Dedifferentiated amniotic fluid mesenchymal stem cell (primary cell): ENCODE results near the gene CMYA5.
"Not testable (repeated sequence)": the region's sequence is repeated elsewhere in the genome, so short reads cannot be mapped to it uniquely, and the experiment has no call there.

Experiments
- DNase-seq: peaks from one replicate; pipeline ENCODE4 v3.0.0-alpha.2; 2016; ENCODE audit errors: extremely low spot score

Gene CMYA5

GRCh38 chr5:79702606-79703380 lies 13.2 kb downstream of the CMYA5 start:
- no peak for DNase-seq

GRCh38 chr5:79703381-79703645 lies 13.7 kb downstream of the CMYA5 start:
- no peak for DNase-seq

GRCh38 chr5:79704553-79704952 lies 14.9 kb downstream of the CMYA5 start:
- no peak for DNase-seq

GRCh38 chr5:79705632-79706031 lies 16.0 kb downstream of the CMYA5 start:
- no peak for DNase-seq

- not testable (repeated sequence) for DNase-seq
These were observed 16.7 kb downstream of the CMYA5 start for GRCh38 chr5:79706317-79706716.

GRCh38 chr5:79707535-79707934 lies 17.9 kb downstream of the CMYA5 start:
- DNase-seq: no peak

GRCh38 chr5:79712741-79713140 lies 23.1 kb downstream of the CMYA5 start:
- no peak for DNase-seq

GRCh38 chr5:79713727-79714126 lies 24.1 kb downstream of the CMYA5 start:
- DNase-seq: no peak

GRCh38 chr5:79716839-79717238 lies 27.2 kb downstream of the CMYA5 start:
- no peak for DNase-seq

GRCh38 chr5:79720096-79720495 lies 30.5 kb downstream of the CMYA5 start:
- DNase-seq: no peak

- no peak for DNase-seq
These were observed 38.1 kb downstream of the CMYA5 start for GRCh38 chr5:79727451-79728355.

- no peak for DNase-seq
These were observed 38.8 kb downstream of the CMYA5 start for GRCh38 chr5:79728396-79728795.

GRCh38 chr5:79729679-79730078 lies 40.0 kb downstream of the CMYA5 start:
- DNase-seq: no peak

- DNase-seq: no peak
These were observed 40.9 kb downstream of the CMYA5 start for GRCh38 chr5:79730564-79730963.

GRCh38 chr5:79731775-79732174 lies 42.1 kb downstream of the CMYA5 start:
- no peak for DNase-seq

- DNase-seq: no peak
These were observed 47.2 kb downstream of the CMYA5 start for GRCh38 chr5:79736528-79737514.

GRCh38 chr5:79738349-79738748 lies 48.7 kb downstream of the CMYA5 start:
- DNase-seq: no peak

GRCh38 chr5:79742549-79743136 lies 53.0 kb downstream of the CMYA5 start:
- DNase-seq: no peak

- DNase-seq: no peak
These were observed 54.4 kb downstream of the CMYA5 start for GRCh38 chr5:79743846-79744605.

- no peak for DNase-seq
These were observed 55.6 kb downstream of the CMYA5 start for GRCh38 chr5:79745255-79745654.
